Fibroblast of lung (primary cell): ENCODE results near the gene LRRC42.

Experiments used
- CTCF ChIP-seq, 2 donors: IDR thresholded peaks in 1 of 2; conservative IDR thresholded peaks in 1 of 2; 1 replicate in 1 of 2; 2 replicates in 1 of 2; pipeline ENCODE4 v1.5.1; 2011 to 2012; ENCODE audit warnings: low read length in 2 of 2, control low read depth in 1 of 2, inconsistent platforms in 1 of 2, low read depth in 1 of 2, mild to moderate bottlenecking in 1 of 2
- EZH2 ChIP-seq: IDR thresholded peaks from 2 replicates; pipeline ENCODE4 v1.5.1; 2012; ENCODE audit warnings: low read length, control low read depth, mild to moderate bottlenecking; ENCODE audit errors: missing control alignments

- TF ChIP-seq EZH2 (no peak), CTCF (conservative IDR thresholded peaks at IDR 0.05 in 1 of 2, IDR thresholded peaks at IDR 0.05 in 1 of 2; ENCODE audit: low read depth in 1 of 2, low read length in 2 of 2) (no peak)
Measured at GRCh38 chr1:53919675-53920066, 26.5 kb upstream of the LRRC42 start.
